ENCODE results near the gene SNED1.

SNED1 gene

DNA sequence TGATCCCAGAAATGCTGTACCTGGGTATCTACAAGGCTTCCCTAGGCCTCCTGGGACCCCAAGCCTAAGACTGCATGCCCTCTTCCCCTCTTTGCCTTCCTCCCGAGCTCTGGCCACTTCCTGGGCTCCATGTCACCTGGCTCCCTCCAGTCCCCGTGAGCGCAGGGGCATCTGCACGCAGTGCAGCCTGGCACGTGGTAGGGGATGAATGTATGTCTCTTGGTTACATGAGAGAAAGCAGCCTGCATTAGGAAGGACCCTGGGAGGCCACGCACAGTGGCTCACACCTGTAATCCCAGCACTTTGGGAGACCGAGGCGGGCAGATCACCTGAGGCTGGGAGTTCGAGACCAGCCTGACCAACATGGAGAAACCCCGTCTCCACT, 135.0 kb downstream of the SNED1 start:
- DNase-seq = no peak

DNA sequence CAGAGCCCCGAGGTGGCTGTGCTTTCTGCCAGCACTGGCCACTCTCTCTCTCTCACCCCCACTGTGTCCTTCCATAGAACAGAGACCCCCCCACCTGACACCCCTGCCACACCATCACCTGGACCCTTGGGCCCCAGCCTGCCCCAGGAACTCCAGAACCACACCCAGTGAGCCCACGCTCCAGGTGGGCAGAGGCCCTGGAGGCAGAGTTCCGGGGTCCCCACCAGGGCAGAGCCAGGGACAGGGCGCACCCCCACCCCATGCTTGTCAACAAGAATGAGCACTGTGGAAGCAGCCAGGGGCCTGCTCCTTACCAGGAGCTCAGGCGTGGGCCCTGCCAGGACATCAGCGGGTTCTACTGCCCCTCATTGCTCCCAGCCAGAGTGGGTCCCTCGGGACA, 136.3 kb downstream of the SNED1 start:
- no peak for DNase-seq

- DNase-seq = no peak
Measured at GRCh38 chr2:241135737-241136136, 137.3 kb downstream of the SNED1 start.

DNA sequence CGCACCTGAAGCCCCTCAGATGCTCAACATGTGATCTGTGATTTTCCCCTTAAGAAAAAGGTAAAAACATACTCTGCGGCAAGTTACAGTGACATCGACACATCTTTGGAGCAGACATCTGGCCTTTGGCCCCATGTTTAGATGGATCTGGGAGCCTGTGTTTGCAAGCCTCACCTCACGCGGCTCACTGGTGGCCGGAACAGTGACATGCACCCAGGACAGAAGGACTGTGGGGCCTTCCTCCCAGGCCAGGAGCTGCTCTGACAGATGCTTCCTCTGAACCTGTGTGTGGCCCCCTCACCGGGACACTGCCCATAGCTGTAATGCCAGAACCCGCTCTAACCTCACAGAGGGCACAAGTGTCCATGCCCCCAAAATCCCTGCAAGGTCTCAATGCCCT, 137.8 kb downstream of the SNED1 start:
- no peak for DNase-seq

DNA sequence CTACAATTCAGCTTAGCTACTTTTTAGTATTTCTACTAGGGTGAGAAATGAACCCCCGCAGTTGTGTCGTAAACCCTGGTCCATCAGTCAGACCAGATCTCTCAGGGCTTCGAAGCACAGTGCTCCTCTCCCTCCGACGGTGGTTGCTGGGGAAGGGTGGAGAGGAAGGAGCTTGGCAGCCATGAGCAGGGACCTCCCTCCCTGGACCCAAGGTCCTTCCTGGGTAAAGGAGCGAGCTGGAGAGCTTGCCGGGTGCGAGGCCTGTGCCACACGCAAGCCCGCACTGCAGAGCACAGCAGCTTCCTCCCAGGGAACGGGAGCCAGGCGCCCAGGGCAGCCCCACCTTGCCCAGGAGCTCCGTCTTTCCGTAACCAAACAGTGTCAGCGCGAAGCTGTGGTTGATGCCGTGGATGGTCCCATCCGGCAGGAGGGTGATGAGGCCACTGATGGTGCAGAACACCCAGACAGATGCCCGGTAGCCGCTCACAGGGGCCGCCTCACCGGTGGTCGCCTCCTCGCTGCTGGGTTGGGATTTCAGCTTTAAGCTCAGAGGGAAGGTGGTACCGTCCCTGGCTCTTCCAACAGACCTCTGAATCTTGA, 138.3 kb downstream of the SNED1 start:
- DNase-seq = no peak

GRCh38 chr2:241137276-241138190, 139.1 kb downstream of the SNED1 start:
- no peak for DNase-seq

GRCh38 chr2:241138471-241138870, 140.1 kb downstream of the SNED1 start:
- DNase-seq = no peak

DNA sequence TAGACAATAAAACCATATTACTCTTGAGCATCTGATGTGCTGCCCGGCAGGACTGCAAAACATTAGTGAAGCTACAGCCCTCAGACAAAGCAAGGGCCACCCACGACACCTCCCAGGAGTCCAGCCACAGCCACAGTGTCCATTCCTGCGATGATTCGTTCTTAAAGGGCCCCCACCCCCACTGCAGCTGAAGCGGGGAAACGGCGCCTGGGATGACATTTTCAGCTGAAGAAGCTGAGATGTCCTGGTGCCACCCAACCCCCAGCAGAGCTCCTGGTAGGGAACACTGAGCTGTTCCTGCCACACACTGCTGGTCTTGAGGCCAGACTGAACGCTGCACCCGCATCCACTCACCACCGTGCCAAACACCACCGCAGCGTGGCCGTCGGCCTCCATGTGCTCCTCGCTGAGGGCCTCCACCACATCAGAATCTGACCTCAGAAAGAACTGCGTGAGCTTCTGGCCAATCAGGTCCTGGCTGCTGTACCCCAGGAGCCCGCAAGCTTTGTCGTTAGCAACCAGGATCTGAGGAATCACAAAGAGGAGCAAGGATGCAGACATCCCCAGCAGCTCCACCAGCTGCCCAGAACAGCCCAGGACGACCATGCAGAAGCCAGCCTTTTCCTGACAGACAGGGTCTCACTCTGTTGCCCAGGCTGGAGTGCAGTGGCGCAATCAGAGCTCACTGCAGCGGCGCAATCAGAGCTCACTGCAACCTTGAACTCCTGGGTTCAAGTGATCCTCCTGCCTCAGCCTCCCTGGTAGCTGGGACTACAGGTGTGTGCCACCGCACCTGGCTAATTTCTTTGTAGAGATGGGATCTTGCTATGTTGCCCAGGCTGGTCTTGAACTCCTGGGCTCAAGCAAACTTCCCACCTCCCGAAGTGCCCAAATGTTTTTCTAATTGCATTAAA, 141.4 kb downstream of the SNED1 start:
- no peak for DNase-seq

DNA sequence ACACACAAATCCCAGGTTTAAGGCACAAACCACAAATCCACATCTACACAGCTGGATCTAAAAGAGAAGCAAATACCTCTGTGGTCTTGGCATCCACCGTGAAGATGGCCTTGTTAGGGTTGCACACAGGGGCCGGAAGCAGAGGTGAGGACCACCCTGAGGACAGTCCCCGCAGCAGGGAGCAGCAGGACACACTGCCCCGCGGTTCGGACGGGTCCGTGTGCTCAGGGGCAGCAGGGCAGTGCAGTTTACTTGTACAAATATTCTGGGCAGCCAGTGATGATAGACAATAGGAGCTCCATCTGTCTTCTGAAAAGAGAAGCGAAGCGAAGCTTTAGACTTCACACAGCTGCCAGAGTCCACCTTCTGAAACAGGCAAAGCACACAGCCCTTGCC, 142.0 kb downstream of the SNED1 start:
- DNase-seq = no peak

DNA sequence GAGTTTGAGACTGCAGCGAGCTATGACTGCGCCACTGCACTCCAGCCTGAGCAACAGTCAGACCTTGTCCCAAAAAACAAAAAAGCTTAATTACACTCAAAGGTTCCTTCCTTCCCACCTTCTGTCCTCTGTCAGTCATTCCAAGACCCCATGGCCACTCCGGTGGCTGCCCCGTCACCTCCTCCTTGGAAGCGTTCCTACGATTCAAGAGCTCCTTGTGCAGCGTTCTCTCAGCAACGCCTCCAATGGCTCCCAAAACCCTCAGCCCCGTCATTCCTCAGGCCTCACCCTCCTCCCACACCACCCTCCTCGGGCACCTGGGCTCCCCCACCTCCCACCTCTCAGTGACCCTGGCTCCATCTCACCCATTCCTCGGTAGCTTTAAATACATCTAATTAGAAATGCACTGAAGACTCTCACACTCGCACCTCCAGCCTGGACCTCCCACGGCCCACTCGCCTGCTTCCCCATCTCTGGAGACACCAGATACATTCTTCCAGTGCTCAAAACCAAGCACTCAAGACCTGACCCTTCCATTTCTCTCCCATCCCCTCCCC, 142.9 kb downstream of the SNED1 start:
- DNase-seq = no peak

GRCh38 chr2:241142063-241142462, 143.6 kb downstream of the SNED1 start:
- DNase-seq = no peak

- no peak for DNase-seq
Measured at GRCh38 chr2:241142593-241142992, 144.2 kb downstream of the SNED1 start.

Data from CD4-positive, alpha-beta T cell treated with Interferon gamma for 1 hour (primary cell).